Esophagus squamous epithelium (tissue), 5 donors: Measurements from ENCODE around the gene CEMP1. TPM values are rescaled to one million over a fixed set of nuclear protein-coding genes. Genes with fewer than 3 reads are reported as not detected.

Source experiments
- DNase-seq: peaks from one replicate; lab custom pipeline; 2025; lab: John Stamatoyannopoulos, UW
- H3K27ac ChIP-seq, 4 donors: fragments of 200-600 bp; sonication (generic); one replicate each; pipeline ENCODE4 v1.5.1; 2016 to 2019; ENCODE audit warnings: mild to moderate bottlenecking in 1 of 4
- H3K27me3 ChIP-seq, 4 donors: fragments of 200-600 bp; sonication (generic); 1 replicate in 3 of 4; 2 replicates in 1 of 4; pipeline versions ENCODE4 v1.5.1 to v1.6.0; 2017 to 2021; ENCODE audit warnings: antibody characterized with exemption in 1 of 4
- H3K36me3 ChIP-seq, 3 donors: fragments of 200-600 bp; sonication (generic); one replicate each; pipeline ENCODE4 v1.5.1; 2016 to 2019
- H3K4me1 ChIP-seq, 3 donors: fragments of 200-600 bp; sonication (generic); one replicate each; pipeline ENCODE4 v1.5.1; 2017 to 2019
- H3K4me3 ChIP-seq, 4 donors: fragments of 200-600 bp; sonication (generic); 1 replicate in 3 of 4; 2 replicates in 1 of 4; pipeline ENCODE4 v1.5.1; 2016 to 2019; ENCODE audit warnings: mild to moderate bottlenecking in 2 of 4, moderate library complexity in 1 of 4
- H3K9me3 ChIP-seq, 3 donors: fragments of 200-600 bp; sonication (generic); one replicate each; pipeline ENCODE4 v1.5.1; 2016 to 2019
- POLR2A ChIP-seq, 4 donors: fragments of 450-650 bp; IDR thresholded peaks; one replicate each; pipeline ENCODE4 v1.6.1; 2017; ENCODE audit warnings: antibody characterized with exemption in 4 of 4, mild to moderate bottlenecking in 4 of 4, moderate library complexity in 3 of 4
- WGBS, 2 donors: methylation state at CpG; one replicate each; pipeline ENCODE4 v1.1.5; 2018; 5-methylcytosine and 5-hydroxymethylcytosine counted together
- intact Hi-C: fragments of 100-400 bp; cut with DNase I; formaldehyde crosslinking; loops from one replicate; pipeline ENCODE4 v1.15.0; 2022
- total RNA-seq, 4 donors: library from RNA; depleted of rRNA; stranded (reverse); fragments of >200 nt; gene quantifications; one replicate each; pipeline ENCODE4 v1.1.0, GENCODE V29; 2016
- TF ChIP-seq, protein P1 (sequence below), 6 experiments: fragments of 450-650 bp in 4 of 6; fragments of 200-600 bp in 2 of 6; sonication (generic) in 2 of 6; IDR thresholded peaks; one replicate each; pipeline ENCODE4 v1.5.1; 2016 to 2019; ENCODE audit warnings: antibody characterized with exemption in 6 of 6, mild to moderate bottlenecking in 4 of 6, moderate library complexity in 4 of 6
- donor health status: DM: yes; HTN: yes; CAD: no.

CEMP1 gene
- total RNA-seq, 4 donors from 2014 or later = 0.76 TPM; not detected in 3

- 63 to 84% methylated on average over 7 to 33 of the region's 62 CpGs for WGBS, 2 donors
- intact Hi-C loops = loop anchor here (5.0 to 10.0 kb wide), 2 partner anchors 72 to 154 kb away; partner anchors contain the start of genes ABCA3 and CCNF
- H3K27me3 ChIP-seq = no peaks in the 10 kb centered on the region
- no peak for DNase-seq
- H3K9me3 ChIP-seq = no peaks in the 10 kb centered on the region
- TF ChIP-seq, protein P1, sequence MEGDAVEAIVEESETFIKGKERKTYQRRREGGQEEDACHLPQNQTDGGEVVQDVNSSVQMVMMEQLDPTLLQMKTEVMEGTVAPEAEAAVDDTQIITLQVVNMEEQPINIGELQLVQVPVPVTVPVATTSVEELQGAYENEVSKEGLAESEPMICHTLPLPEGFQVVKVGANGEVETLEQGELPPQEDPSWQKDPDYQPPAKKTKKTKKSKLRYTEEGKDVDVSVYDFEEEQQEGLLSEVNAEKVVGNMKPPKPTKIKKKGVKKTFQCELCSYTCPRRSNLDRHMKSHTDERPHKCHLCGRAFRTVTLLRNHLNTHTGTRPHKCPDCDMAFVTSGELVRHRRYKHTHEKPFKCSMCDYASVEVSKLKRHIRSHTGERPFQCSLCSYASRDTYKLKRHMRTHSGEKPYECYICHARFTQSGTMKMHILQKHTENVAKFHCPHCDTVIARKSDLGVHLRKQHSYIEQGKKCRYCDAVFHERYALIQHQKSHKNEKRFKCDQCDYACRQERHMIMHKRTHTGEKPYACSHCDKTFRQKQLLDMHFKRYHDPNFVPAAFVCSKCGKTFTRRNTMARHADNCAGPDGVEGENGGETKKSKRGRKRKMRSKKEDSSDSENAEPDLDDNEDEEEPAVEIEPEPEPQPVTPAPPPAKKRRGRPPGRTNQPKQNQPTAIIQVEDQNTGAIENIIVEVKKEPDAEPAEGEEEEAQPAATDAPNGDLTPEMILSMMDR (IDR thresholded peaks at IDR 0.05) = no peak
- TF ChIP-seq POLR2A (IDR thresholded peaks at IDR 0.05) = no peak
- H3K27ac ChIP-seq = peak overlapping the region in 2 of 4 donors; percentile 42 to 72
- H3K4me3 ChIP-seq = no peak overlapping the region
- peaks cover 0 to 12% (median 0%) of the 10 kb centered on the region in 3 donors for H3K36me3 ChIP-seq
- H3K4me1 ChIP-seq = peaks cover 32 to 60% (median 41%) of the 10 kb centered on the region in 3 donors
Measured at GRCh38 chr16:2496223-2497115, 34.7 kb downstream of the CEMP1 start.

GRCh38 chr16:2495041-2495440, 36.2 kb downstream of the CEMP1 start:
- H3K4me3 ChIP-seq = no peak overlapping the region
- H3K27me3 ChIP-seq = no peaks in the 10 kb centered on the region
- WGBS, 2 donors = 90 to 91% methylated on average over 5 of the region's 5 CpGs
- no peak for TF ChIP-seq POLR2A (IDR thresholded peaks at IDR 0.05)
- TF ChIP-seq, protein P1 (IDR thresholded peaks at IDR 0.05) = no peak
- H3K4me1 ChIP-seq = peaks cover 26 to 45% (median 30%) of the 10 kb centered on the region in 3 donors
- H3K9me3 ChIP-seq = no peaks in the 10 kb centered on the region
- H3K36me3 ChIP-seq = peaks cover 0 to 19% (median 0%) of the 10 kb centered on the region in 3 donors
- intact Hi-C loops = loop anchor here (5.0 to 10.0 kb wide), 2 partner anchors 70 to 153 kb away; partner anchors contain the start of genes ABCA3 and CCNF
- H3K27ac ChIP-seq = no peak overlapping the region
- no peak for DNase-seq

GRCh38 chr16:2494616-2495015, 36.6 kb downstream of the CEMP1 start:
- H3K4me3 ChIP-seq = no peak overlapping the region
- intact Hi-C loops = loop anchor here (5.0 to 10.0 kb wide), 2 partner anchors 70 to 152 kb away; partner anchors contain the start of genes ABCA3 and CCNF
- no peak for DNase-seq
- peaks cover 25 to 41% (median 26%) of the 10 kb centered on the region in 3 donors for H3K4me1 ChIP-seq
- no peaks in the 10 kb centered on the region for H3K27me3 ChIP-seq
- no peak for TF ChIP-seq POLR2A (IDR thresholded peaks at IDR 0.05)
- TF ChIP-seq, protein P1 (IDR thresholded peaks at IDR 0.05) = no peak
- H3K9me3 ChIP-seq = no peaks in the 10 kb centered on the region
- H3K36me3 ChIP-seq = peaks cover 0 to 19% (median 0%) of the 10 kb centered on the region in 3 donors
- H3K27ac ChIP-seq = no peak overlapping the region
- 97 to 98% methylated on average over 5 of the region's 5 CpGs for WGBS, 2 donors

DNA sequence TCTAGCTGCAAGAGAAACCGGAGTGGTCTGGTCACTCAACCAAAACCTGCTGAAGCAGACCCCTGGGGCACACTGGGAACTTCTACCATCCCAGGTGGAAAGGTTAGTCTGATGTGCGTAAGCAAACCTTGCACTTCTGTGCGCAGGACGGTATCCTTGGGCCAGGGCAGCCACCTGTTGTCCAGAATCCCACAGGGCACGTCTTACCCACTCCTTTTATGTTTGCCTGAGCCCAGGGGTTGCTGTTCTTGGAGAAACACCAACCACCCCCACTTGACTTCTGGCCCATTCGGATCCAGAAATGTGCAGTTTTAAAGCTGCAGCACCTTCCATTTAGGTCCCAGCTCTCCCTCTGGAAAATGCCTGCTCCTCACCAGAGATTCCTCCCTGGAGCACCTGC, 37.6 kb downstream of the CEMP1 start:
- DNase-seq = no peak

More for the DNA sequence above, 37.6 kb downstream of the CEMP1 start:
- TF ChIP-seq, protein P1 (IDR thresholded peaks at IDR 0.05) = no peak
- TF ChIP-seq POLR2A (IDR thresholded peaks at IDR 0.05) = no peak
- 79 to 97% methylated on average over 5 to 6 of the region's 6 CpGs for WGBS, 2 donors
- Histone ChIP-seq H3K27ac (no peak overlapping the region), H3K4me3 (no peak overlapping the region), H3K9me3 (no peaks in the 10 kb centered on the region), H3K4me1 (peaks cover 17 to 31% (median 18%) of the 10 kb centered on the region in 3 donors), H3K27me3 (no peaks in the 10 kb centered on the region), H3K36me3 (peaks cover 0 to 19% (median 0%) of the 10 kb centered on the region in 3 donors)
- intact Hi-C loops = loop anchor here (10.0 kb wide), 1 partner anchor 69 kb away; the partner anchor contains the start of gene CCNF
